GM21619 (cell line): ENCODE data around the gene ZNF618.

Experiments used
- ATAC-seq: cut with Tn5 transposase; IDR thresholded peaks from one replicate; pipeline ENCODE4 v1.9.1; 2021; ENCODE audit not compliant: unreplicated experiment

The ZNF618 gene

GRCh38 chr9:114055061-114055460 lies 179.0 kb downstream of the ZNF618 start:
- no peak for ATAC-seq

GRCh38 chr9:114055894-114056293 lies 179.8 kb downstream of the ZNF618 start:
- no peak for ATAC-seq

GRCh38 chr9:114056527-114056926 lies 180.4 kb downstream of the ZNF618 start:
- ATAC-seq, result no peak

DNA sequence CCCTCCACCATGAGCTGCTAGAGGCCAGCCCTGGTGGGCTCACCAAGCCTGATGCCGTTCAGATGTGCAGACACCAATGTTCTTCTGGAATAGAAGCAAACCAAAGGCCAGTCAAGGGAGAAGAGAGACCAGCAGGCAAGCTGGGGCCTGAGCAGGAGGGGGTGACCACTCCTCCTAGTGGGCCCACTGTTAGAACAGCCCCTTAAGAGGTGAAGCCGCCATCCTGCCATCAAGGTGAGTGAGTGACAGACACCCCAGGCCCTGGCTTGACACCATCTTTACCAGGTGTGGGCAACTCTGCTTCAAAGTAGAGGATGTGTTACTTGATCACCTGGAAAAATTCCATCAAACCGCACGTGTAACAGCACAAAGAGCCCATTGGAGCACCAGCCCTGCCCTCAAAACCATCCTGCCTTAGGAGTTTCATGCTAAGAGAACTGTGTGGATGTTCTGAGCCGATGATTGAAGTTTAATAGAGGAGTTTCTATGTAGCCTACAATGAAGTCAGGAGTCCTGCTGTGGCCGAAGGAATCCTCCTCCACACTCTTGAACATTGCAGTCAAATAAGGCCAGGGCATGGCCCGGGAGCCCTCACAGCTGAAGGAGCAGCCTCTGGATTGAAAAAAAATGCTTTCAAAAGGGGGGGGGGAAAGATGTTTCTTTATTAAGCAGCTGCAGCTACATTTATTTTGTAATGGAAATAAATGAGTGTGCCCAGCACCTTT lies 181.2 kb downstream of the ZNF618 start:
- ATAC-seq, result no peak

DNA sequence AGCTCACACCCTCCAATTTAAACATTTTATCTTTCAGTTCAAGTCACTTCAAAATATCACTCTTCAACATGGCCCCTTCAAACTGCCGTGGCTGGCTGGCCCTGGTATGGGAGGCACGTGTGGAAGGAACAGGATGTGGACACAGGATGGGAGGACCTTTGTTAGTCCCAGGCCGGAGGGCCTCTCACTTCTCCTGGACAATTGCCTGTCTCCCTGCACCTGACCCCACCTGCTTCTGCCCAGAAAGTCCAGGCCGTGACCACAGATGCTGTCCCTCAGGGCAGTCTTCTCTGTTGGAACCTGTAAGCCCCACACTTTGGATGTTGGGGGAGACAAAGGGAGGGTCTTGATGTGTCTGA lies 182.6 kb downstream of the ZNF618 start:
- no peak for ATAC-seq

DNA sequence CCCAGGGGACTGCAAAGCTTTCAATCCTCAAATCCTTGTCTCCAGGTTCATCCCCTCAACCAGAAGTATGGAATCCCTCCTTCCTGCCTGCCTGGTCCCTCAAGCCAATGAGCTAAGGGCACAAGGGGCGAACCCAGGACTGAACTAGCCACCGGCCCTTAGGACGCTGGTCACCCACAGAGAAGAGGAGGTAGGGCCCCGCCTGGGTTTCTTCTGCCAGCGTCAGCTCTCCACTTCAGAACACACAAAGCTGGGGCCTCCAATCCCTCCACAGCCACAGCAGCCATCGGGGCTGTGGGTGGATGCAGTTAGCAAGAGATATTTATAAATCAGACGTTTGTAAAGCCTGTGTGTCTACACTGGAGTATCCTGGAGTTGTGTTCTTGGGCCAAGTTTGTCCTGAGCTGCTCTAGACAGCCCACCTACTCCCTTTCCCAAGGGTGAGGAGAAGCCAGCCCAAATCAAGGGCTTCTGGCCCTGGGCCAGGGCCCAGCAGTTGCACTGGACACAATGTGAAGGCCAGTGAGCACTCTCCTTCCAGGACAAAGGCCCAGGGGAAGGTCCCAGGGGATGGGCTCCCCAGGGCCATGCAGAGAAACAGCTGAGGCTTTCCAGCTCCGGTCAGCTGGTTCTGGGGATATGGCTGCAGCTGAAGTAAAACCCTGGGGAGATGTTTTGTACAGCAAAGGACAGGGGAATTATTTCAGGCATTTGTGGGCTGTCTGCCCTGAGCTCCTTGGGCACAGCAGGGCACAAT lies 183.1 kb downstream of the ZNF618 start:
- no peak for ATAC-seq

- no peak for ATAC-seq
Observed at GRCh38 chr9:114060070-114060469, 184.0 kb downstream of the ZNF618 start.

- no peak for ATAC-seq
Observed at GRCh38 chr9:114060711-114061110, 184.6 kb downstream of the ZNF618 start.

DNA sequence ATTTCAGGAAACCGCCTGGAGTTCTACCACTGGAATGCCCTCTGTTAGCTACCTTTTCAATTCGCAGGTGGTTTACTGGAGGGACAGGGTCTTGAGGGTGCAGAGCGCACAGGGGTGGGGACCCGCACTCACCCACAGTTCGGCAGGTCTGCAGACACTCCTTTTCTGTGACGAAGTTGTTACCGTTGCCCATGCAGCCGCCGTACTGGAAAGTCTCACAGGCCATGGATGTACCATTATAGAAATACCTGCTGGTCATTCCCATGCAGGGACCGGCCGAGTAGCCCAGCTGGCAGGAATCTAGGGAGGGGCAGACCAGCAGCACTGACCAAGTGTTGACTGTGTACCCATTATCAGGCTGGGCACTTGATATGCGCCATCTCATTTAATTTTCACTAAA lies 185.2 kb downstream of the ZNF618 start:
- no peak for ATAC-seq

- no peak for ATAC-seq
Observed at GRCh38 chr9:114061830-114062474, 185.8 kb downstream of the ZNF618 start.

DNA sequence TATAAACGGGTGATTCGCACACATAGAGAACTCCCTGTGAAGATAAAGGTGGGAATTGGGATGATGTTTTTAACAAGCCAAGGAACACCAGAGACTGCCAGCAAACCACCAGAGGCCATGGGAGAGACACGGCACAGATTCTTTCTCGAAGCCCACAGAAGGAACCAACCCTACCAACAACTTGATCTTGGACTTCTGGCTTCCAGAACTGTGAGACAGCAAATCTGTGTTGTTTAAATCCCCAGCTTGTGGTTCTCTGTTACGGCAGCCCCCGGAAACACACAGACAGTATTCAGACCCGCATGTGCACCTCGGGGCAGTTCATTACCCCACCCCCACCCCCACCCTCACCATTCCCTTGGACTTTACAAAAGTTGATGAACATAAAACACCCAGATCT lies 189.2 kb downstream of the ZNF618 start:
- ATAC-seq, result no peak

DNA sequence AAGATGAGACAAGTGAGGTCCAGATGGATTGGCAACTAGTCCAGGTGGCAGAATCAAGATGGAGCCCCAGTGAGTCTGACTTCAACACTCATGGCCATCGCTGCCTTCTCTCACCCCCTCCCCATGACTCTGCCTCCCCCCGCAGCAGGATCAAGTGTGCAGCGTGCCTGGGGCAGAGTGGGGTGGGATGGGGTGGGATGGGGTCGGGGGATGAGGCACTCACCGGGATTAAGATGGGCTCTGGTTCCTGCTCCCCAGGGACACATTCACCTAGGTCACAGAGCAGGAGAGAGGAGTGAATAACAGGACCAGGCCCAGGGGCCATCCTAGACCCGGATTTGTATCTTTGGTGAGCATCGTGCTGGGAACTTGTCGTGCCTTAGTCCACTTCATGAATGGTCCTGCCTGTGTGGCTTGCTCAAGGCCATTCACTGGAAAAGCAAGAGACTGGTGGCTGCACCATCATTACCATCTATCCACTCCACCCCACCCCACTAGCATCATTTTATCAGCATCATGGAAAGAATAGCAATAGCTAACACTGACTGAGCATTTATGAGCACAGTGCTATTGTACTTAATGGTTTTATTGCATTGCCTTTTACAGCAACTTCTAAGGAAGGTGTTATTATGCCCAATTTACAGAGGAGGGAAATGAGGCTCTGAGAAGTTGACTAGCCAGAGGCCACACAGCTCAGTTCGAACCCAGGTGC lies 193.5 kb downstream of the ZNF618 start:
- ATAC-seq, result no peak

GRCh38 chr9:114070188-114071103 lies 194.3 kb downstream of the ZNF618 start:
- no peak for ATAC-seq

DNA sequence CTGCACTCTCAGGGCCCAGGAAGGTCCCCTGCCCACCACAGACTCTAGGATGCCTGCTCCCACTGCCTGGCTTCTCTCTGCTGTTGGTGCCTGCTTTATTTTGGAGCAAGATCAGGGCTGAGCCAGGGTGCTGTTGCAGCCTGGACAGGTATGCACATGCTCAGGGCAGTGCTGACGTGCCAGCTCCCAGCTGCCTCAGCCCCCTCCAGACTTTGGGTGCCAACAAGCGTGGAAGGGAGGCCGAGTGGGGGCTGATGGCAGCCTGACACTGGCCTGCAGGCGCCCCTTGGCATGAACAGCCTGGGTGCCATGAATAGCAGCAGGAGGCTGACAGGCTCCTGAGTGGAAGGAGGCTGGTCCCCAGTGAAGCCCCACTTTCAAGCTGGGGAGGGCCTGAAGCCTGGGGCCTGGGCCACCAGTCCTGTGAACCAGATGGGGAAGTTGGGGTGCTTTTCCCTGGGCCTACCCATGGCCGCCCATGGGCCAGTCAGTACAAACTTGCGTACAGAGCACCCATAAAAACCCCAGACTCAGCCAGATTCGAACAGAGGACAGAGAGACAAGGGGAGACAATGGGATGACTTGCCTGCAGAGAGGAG lies 195.2 kb downstream of the ZNF618 start:
- no peak for ATAC-seq

DNA sequence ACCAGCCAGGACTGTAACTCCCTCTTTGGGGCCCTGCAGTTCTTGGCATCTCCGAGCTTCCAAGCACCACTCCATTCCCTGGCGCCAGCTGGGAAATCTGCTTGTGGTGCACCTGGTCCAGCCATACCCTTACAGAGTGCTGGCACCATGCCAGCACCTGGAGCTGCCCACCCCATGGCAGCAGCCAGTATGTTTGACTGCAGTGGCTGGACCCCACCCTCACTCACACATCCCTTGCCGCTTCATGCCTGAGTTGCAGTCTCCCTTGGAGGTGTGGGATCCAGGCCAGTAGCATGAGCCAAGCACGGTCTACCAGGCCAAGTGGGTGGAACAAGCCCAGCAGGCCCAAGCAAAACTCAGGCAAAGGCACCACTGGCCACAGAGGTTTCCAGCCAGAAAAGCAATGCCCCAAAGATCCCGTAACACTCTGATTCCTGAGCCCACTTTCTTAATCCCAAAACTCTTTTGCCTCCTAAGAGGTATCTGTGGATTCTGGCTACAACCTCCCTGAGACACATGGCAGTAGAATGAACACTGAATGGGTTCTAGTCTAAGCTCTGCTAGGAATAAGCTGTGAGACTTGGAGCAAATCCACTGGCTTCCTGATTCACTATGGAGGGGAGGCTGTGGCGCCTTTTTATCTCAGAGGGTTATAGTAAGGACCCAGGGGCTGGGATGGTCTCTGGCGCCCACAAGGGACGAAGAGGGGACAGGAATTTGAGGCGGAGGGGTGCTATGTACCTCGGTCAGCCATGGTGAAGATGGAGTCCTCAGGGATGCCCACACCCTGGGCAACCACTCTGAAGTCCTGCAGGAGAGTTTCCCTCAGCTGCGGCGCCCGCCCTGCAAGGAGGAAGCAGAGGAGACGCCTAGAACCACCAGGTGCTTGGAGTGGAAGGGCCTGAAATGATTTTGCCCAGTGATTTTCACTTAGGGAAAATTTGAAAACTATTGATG lies 196.4 kb downstream of the ZNF618 start:
- no peak for ATAC-seq

DNA sequence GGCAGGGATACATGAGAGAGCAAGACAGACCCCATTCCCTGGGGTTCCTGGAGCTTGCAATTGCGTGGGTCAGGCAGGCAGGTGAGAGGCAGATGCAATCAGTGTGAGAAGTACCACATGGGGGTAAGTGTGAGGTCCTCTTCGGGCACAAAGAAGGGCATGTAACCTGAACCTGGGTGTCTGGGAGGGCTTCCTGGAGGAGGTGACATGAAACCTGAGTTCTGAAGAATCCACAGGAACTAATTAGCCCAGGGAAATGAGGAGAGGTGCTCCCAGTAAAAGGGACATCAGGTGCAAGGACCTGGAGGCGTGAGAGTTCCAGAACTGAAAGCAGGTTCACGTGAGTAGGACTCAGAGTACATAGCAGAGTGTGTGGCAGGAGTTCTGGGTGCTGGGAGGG lies 199.5 kb downstream of the ZNF618 start:
- no peak for ATAC-seq

GRCh38 chr9:114076237-114077161 lies 200.4 kb downstream of the ZNF618 start:
- no peak for ATAC-seq
